ENCODE measurements around the gene PTDSS2.

The PTDSS2 gene

DNA sequence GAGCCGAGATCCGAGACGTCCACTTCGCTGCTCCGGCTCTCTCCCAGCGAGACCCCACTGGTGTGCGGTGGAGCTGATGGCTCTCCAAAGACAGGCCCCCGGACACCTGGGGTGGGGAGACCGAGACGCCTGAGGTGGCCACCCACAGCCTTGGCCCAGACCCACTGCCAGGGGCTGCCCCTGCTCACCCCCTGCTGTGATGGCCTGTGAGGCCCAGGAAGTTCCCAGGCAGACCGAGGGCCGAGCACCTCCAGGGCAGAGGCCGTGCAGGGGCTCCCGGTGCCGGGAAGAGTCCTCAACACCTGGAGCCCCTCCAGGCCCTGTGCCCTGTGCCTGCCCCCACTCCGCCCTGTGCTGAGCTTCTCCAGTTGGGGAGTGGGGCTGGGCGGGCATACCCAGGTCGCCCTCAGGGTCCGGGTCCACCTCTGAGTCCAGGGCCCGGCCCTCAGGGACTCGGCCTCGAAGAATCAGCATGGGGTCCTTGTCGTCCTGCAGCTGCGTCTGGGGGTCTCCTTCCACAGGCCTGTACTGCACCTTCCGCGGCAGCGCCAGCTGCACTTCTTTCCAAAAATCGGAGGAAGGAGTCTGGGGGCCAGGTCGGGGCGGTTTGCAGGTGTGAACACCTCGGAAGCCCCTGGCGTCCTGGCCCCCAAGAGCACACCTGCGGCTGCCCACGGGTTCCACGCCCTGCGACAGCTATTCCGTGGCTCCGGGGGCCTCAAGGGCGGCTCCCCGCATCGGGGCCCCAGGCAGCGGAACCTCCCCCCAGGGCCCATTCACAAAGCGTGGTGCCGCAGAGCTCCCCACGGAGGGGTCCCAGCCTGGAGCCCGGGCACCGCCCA is 43.9 kb upstream of the PTDSS2 start:
- TF ChIP-seq, protein P1, sequence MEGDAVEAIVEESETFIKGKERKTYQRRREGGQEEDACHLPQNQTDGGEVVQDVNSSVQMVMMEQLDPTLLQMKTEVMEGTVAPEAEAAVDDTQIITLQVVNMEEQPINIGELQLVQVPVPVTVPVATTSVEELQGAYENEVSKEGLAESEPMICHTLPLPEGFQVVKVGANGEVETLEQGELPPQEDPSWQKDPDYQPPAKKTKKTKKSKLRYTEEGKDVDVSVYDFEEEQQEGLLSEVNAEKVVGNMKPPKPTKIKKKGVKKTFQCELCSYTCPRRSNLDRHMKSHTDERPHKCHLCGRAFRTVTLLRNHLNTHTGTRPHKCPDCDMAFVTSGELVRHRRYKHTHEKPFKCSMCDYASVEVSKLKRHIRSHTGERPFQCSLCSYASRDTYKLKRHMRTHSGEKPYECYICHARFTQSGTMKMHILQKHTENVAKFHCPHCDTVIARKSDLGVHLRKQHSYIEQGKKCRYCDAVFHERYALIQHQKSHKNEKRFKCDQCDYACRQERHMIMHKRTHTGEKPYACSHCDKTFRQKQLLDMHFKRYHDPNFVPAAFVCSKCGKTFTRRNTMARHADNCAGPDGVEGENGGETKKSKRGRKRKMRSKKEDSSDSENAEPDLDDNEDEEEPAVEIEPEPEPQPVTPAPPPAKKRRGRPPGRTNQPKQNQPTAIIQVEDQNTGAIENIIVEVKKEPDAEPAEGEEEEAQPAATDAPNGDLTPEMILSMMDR (conservative IDR thresholded peaks at IDR 0.05; ENCODE audit: low read length) = no peak
- TF ChIP-seq EZH2phosphoT487 (IDR thresholded peaks at IDR 0.05; ENCODE audit: borderline replicate concordance) = no peak
- Histone ChIP-seq H3K9me3 (ENCODE audit: insufficient read depth, low read depth, low read length) (no peaks in the 10 kb centered on the region), H3K4me3 (ENCODE audit: low read length, poor library complexity, severe bottlenecking) (peak overlapping the region; percentile 70), H3K27me3 (ENCODE audit: insufficient read depth, low read length, poor library complexity, severe bottlenecking) (no peaks in the 10 kb centered on the region), H2AFZ (ENCODE audit: low read length) (no peak overlapping the region), H3K9me2 (replicated peaks; ENCODE audit: low read depth, low read length) (no peaks in the 10 kb centered on the region), H3K4me2 (ENCODE audit: low read depth, low read length, poor library complexity, severe bottlenecking) (peak overlapping the region; percentile 87), H3F3A (ENCODE audit: low read depth) (no peaks in the 10 kb centered on the region; the same call in 1 of the 2 replicates), H3K4me1 (ENCODE audit: insufficient read depth, low read length, poor library complexity, severe bottlenecking) (peaks cover 41% of the 10 kb centered on the region), H3K36me3 (ENCODE audit: insufficient read depth, low read length) (no peaks in the 10 kb centered on the region), H3K9ac (ENCODE audit: low read depth, low read length, poor library complexity, severe bottlenecking) (peak overlapping the region; percentile 54), H3K79me2 (ENCODE audit: insufficient read depth, low read length) (no peaks in the 10 kb centered on the region), H4K20me1 (ENCODE audit: insufficient read depth, low read length, poor library complexity, severe bottlenecking) (peaks cover 3% of the 10 kb centered on the region)

DNA sequence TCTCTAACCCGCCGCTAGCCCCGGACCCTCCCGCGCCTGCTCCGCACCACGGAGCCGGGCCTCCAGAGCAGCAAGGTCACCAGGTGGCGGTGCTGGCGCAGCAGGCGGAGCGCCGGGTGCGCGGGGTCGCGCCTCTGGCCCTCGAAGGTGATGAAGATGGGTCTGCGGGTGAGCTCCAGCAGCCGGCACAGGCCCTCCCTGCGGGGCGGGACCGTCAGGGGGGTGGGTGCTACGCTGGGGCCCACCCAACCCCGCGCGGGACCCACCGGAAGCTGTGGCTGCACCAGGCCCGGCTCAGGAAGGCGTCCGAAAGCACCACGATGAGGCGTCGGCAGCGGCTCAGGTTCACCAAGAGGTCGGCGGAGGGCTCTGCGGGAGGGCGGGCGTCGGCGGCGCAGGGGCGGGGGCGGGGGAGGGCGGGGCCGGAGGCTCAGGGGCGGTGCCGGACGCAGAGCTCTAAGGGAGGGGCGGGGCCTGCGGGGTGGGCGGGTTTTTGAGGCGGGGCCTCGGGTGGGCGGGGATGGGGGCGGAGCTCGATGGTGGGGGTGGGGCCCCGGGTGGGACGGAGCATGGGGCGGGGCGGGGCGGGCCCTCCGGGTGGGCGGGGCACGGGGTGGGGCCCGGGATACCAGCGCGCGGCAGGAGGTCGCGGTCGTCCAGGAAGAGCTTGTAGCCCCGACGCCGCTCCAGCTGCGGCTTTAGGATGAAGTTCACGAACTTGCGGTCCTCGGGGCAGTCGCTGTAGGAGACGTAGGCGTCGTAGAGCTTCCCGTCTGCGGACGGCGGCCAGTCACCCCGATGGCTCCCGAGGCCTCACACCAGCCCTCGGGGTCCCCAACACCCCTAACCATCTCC is 43.1 kb upstream of the PTDSS2 start:
- TF ChIP-seq, protein P1 (conservative IDR thresholded peaks at IDR 0.05; ENCODE audit: low read length) = peak; percentile 37
- TF ChIP-seq EZH2phosphoT487 (IDR thresholded peaks at IDR 0.05; ENCODE audit: borderline replicate concordance) = no peak
- Histone ChIP-seq H3K4me1 (ENCODE audit: insufficient read depth, low read length, poor library complexity, severe bottlenecking) (peaks cover 41% of the 10 kb centered on the region), H2AFZ (ENCODE audit: low read length) (no peak overlapping the region), H3K27me3 (ENCODE audit: insufficient read depth, low read length, poor library complexity, severe bottlenecking) (no peaks in the 10 kb centered on the region), H3K4me2 (ENCODE audit: low read depth, low read length, poor library complexity, severe bottlenecking) (peak overlapping the region; percentile 87), H3K9me2 (replicated peaks; ENCODE audit: low read depth, low read length) (no peaks in the 10 kb centered on the region), H3F3A (ENCODE audit: low read depth) (no peaks in the 10 kb centered on the region; the same call in 1 of the 2 replicates), H3K79me2 (ENCODE audit: insufficient read depth, low read length) (no peaks in the 10 kb centered on the region), H3K36me3 (ENCODE audit: insufficient read depth, low read length) (no peaks in the 10 kb centered on the region), H3K4me3 (ENCODE audit: low read length, poor library complexity, severe bottlenecking) (peak overlapping the region; percentile 70), H3K9ac (ENCODE audit: low read depth, low read length, poor library complexity, severe bottlenecking) (peak overlapping the region; percentile 54), H4K20me1 (ENCODE audit: insufficient read depth, low read length, poor library complexity, severe bottlenecking) (peaks cover 3% of the 10 kb centered on the region), H3K9me3 (ENCODE audit: insufficient read depth, low read depth, low read length) (no peaks in the 10 kb centered on the region)

DNA sequence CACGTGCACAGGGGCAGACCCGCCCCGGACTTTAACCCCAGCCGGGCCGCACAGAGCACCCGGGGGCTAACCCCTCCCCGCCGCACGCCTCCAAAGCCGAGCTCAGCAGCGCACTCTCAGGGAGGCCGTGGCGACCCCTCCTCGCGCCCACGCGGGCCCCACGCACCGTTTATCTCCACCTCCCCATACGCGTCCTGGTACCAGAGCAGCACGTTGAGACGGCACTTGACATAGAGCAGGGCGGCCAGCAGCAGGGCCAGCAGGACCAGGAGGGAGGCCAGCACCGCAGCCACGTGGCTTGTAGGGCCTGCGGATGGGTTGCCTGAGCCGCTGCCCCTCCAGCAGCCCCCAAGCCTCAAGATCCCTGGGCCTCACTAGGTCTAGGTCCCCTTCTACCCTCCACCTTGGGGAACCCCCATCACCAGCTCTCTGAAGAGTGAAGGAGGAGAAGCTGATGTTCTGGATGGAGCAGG is 42.4 kb upstream of the PTDSS2 start:
- peak overlapping the region; percentile 56 for H3K4me3 ChIP-seq (ENCODE audit: low read length, poor library complexity, severe bottlenecking)
- H2AFZ ChIP-seq (ENCODE audit: low read length) = no peak overlapping the region

More for the DNA sequence above, 42.4 kb upstream of the PTDSS2 start:
- H3K9me2 ChIP-seq (replicated peaks; ENCODE audit: low read depth, low read length) = no peaks in the 10 kb centered on the region
- no peak overlapping the region for H3K9ac ChIP-seq (ENCODE audit: low read depth, low read length, poor library complexity, severe bottlenecking)
- no peaks in the 10 kb centered on the region for H3K27me3 ChIP-seq (ENCODE audit: insufficient read depth, low read length, poor library complexity, severe bottlenecking)
- H3K4me1 ChIP-seq (ENCODE audit: insufficient read depth, low read length, poor library complexity, severe bottlenecking) = peaks cover 42% of the 10 kb centered on the region
- H3K79me2 ChIP-seq (ENCODE audit: insufficient read depth, low read length) = peaks cover 2% of the 10 kb centered on the region; the same call in 1 of the 2 replicates
- peak overlapping the region; percentile 59 for H3K4me2 ChIP-seq (ENCODE audit: low read depth, low read length, poor library complexity, severe bottlenecking)
- TF ChIP-seq, protein P1 (conservative IDR thresholded peaks at IDR 0.05; ENCODE audit: low read length) = no peak
- TF ChIP-seq EZH2phosphoT487 (IDR thresholded peaks at IDR 0.05; ENCODE audit: borderline replicate concordance) = no peak
- peaks cover 4% of the 10 kb centered on the region for H4K20me1 ChIP-seq (ENCODE audit: insufficient read depth, low read length, poor library complexity, severe bottlenecking)
- H3F3A ChIP-seq (ENCODE audit: low read depth) = no peaks in the 10 kb centered on the region; the same call in 1 of the 2 replicates
- H3K36me3 ChIP-seq (ENCODE audit: insufficient read depth, low read length) = no peaks in the 10 kb centered on the region
- no peaks in the 10 kb centered on the region for H3K9me3 ChIP-seq (ENCODE audit: insufficient read depth, low read depth, low read length)
